Measurements from ENCODE around the gene RPTOR. TPM values are rescaled to one million over a fixed set of nuclear protein-coding genes. Genes with fewer than 3 reads are reported as not detected.

The RPTOR gene
- total and polyA plus RNA-seq, 4 donors: 12.4 to 46.1 (median 29.7) TPM

GRCh38 chr17:80819422-80820164 lies 275.0 kb downstream of the RPTOR start:
- peaks cover 0 to 18% (median 3%) of the 10 kb centered on the region in 5 donors for H3K4me1 ChIP-seq (ENCODE audit: control insufficient read depth in 5 of 5, insufficient read depth in 5 of 5, low read length in 5 of 5)
- 43 to 59% methylated on average over 23 of the region's 23 CpGs for WGBS, 2 donors
- peak overlapping the region in 1 of 2 donors; percentile 6 for H3K27ac ChIP-seq (ENCODE audit: low read depth in 1 of 2, low read length in 1 of 2)

GRCh38 chr17:80820331-80820730 lies 275.7 kb downstream of the RPTOR start:
- 87 to 94% methylated on average over 13 of the region's 13 CpGs for WGBS, 2 donors
- Histone ChIP-seq H3K4me1 (ENCODE audit: control insufficient read depth in 5 of 5, insufficient read depth in 5 of 5, low read length in 5 of 5) (peaks cover 0 to 18% (median 3%) of the 10 kb centered on the region in 5 donors), H3K9me3 (ENCODE audit: control insufficient read depth in 4 of 4, insufficient read depth in 3 of 4, low read length in 3 of 4) (no peaks in the 10 kb centered on the region), H3K4me3 (no peak overlapping the region), H3K27ac (ENCODE audit: low read depth in 1 of 2, low read length in 1 of 2) (no peak overlapping the region), H3K36me3 (ENCODE audit: control insufficient read depth in 4 of 4, insufficient read depth in 4 of 4, low read length in 4 of 4) (peaks cover 0 to 4% (median 1%) of the 10 kb centered on the region in 4 donors), H3K9ac (ENCODE audit: insufficient read depth in 1 of 2, low read length in 2 of 2) (no peak overlapping the region), H3K27me3 (ENCODE audit: control insufficient read depth in 3 of 3, insufficient read depth in 3 of 3, low read length in 2 of 3) (no peaks in the 10 kb centered on the region)
- ATAC-seq (ENCODE audit: insufficient read depth, low FRiP score) (no peak), DNase-seq (peak in 1 of 3 donors; percentile 7)
- no peak for TF ChIP-seq CTCF (IDR thresholded peaks at IDR 0.05; ENCODE audit: control extremely low read depth, extremely low read depth)

More at GRCh38 chr17:80819422-80820164, 275.0 kb downstream of the RPTOR start:
- no peak overlapping the region for H3K9ac ChIP-seq (ENCODE audit: insufficient read depth in 1 of 2, low read length in 2 of 2)
- no peak for TF ChIP-seq CTCF (IDR thresholded peaks at IDR 0.05; ENCODE audit: control extremely low read depth, extremely low read depth)
- no peak for ATAC-seq (ENCODE audit: insufficient read depth, low FRiP score)
- H3K4me3 ChIP-seq: no peak overlapping the region
- no peaks in the 10 kb centered on the region for H3K9me3 ChIP-seq (ENCODE audit: control insufficient read depth in 4 of 4, insufficient read depth in 3 of 4, low read length in 3 of 4)
- no peaks in the 10 kb centered on the region for H3K27me3 ChIP-seq (ENCODE audit: control insufficient read depth in 3 of 3, insufficient read depth in 3 of 3, low read length in 2 of 3)
- H3K36me3 ChIP-seq (ENCODE audit: control insufficient read depth in 4 of 4, insufficient read depth in 4 of 4, low read length in 4 of 4): peaks cover 0 to 4% (median 3%) of the 10 kb centered on the region in 4 donors
- DNase-seq: peak; percentile 41 to 64 (median 46)

- no peak overlapping the region for H3K27ac ChIP-seq (ENCODE audit: low read depth in 1 of 2, low read length in 1 of 2)
- ATAC-seq (ENCODE audit: insufficient read depth, low FRiP score): no peak
- WGBS, 2 donors: 97 to 98% methylated on average over 18 of the region's 18 CpGs
Measured at GRCh38 chr17:80821546-80821945, 276.9 kb downstream of the RPTOR start.

More at GRCh38 chr17:80821546-80821945, 276.9 kb downstream of the RPTOR start:
- Histone ChIP-seq H3K27me3 (ENCODE audit: control insufficient read depth in 3 of 3, insufficient read depth in 3 of 3, low read length in 2 of 3) (no peaks in the 10 kb centered on the region), H3K9me3 (ENCODE audit: control insufficient read depth in 4 of 4, insufficient read depth in 3 of 4, low read length in 3 of 4) (no peaks in the 10 kb centered on the region), H3K4me1 (ENCODE audit: control insufficient read depth in 5 of 5, insufficient read depth in 5 of 5, low read length in 5 of 5) (peaks cover 0 to 7% (median 3%) of the 10 kb centered on the region in 5 donors), H3K4me3 (no peak overlapping the region), H3K9ac (ENCODE audit: insufficient read depth in 1 of 2, low read length in 2 of 2) (no peak overlapping the region), H3K36me3 (ENCODE audit: control insufficient read depth in 4 of 4, insufficient read depth in 4 of 4, low read length in 4 of 4) (peaks cover 0 to 4% (median 2%) of the 10 kb centered on the region in 4 donors)
- DNase-seq: no peak
- TF ChIP-seq CTCF (IDR thresholded peaks at IDR 0.05; ENCODE audit: control extremely low read depth, extremely low read depth): no peak

Data from lung (tissue), 12 donors.